GM21825 (cell line): ENCODE results near the gene MAP7.
"Not testable (repeated sequence)": the region's sequence is repeated elsewhere in the genome, so short reads cannot be mapped to it uniquely, and the experiment has no call there.

Source experiments
- ATAC-seq: cut with Tn5 transposase; IDR thresholded peaks from one replicate; pipeline ENCODE4 v1.9.1; 2021; ENCODE audit warnings: mild to moderate bottlenecking, moderate library complexity; ENCODE audit not compliant: unreplicated experiment

Gene MAP7

DNA sequence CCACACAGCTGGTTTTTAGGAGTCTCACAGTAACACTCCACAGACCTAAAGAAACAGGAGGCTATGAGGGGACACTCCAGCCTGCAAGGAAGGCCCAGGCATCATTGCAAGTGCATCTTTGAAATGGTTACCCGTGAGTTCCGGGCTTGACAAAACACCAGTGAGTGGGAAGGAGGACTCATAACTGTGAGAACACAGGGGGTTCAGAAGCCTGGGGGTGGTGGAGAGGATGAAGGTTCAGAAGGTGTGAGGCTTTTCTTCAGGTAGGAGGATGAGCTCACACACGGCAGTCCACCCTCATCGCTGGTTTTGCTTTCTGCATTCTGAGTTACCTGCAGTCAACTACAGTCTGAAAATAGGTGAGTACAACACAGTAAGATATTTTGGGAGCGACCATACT, 39.9 kb downstream of the MAP7 start:
- ATAC-seq, result no peak

- no peak for ATAC-seq
Measured at GRCh38 chr6:136508725-136509392, 41.4 kb downstream of the MAP7 start.

- ATAC-seq, result no peak
Measured at GRCh38 chr6:136506124-136506799, 44.0 kb downstream of the MAP7 start.

DNA sequence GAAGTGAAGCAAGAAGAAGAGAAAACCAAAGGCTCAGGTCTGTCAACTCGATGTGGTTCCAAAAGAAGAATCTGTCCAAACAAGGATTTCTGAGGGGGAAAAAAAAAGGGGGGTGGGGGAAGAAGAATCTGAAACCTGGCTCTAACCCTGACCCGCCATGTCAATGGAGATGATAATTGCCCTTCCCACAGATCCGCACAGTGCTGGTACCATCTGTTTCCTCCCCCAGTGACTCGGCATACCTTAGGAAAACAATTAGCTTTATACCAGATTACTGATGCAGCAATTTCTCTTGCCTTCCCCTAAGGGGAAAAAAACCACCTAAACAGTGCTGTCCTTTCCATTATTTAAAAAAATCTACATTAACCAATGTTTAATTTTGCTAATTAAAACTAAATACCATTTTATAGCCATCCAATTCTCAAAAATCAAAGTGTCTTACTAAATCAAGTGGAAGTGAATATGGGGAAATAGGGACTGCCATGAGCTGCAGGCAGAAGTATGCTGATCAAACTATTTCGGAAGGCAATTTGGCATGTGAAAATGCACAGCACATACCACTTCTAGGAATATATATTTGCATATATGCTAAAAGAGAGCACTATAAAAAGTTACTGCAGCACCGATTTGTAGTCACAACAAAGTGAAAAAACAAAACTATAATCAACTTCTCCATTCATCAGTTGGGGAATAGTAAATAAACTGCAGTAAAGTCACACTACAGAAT, 46.8 kb downstream of the MAP7 start:
- ATAC-seq, result no peak

GRCh38 chr6:136502786-136503185, 47.4 kb downstream of the MAP7 start:
- ATAC-seq, result no peak

DNA sequence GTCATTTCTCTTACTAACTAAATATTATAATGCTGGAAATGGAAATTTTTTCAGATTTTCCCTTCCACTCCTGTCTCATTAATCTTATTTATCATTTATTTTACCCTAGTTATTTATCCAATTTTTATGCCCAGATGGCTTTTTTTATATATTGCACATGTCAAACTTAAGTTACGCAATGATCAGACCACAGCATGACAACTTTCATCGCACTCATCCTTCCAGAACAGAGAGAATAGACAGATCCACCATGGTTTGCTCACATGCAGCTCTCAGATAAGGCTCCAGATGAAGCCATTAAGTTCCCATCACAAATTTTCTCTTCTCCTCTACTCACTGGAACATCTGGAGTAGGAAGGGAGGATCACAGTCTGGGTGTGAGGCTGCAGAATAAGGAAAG, 48.7 kb downstream of the MAP7 start:
- no peak for ATAC-seq

- ATAC-seq, result no peak
Measured at GRCh38 chr6:136501096-136501495, 49.1 kb downstream of the MAP7 start.

DNA sequence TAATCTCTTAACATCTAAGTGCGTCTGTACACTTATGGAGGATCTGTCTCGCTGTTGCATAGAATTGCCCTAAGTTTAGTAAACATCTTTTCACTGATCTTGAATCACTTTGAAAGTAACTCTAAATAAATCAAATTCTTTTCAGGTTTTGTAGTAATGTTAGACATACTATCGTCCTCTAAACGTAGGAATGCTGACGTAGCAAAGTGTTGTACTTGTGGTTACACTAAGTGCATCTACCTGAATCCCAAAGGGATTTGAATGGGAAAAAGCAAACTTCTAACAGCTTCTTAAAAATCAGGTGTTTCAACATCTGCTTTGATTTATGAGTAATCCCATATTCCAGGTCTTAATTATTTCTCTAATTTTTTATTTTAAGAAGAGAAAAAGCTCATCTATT, 49.8 kb downstream of the MAP7 start:
- ATAC-seq, result no peak

DNA sequence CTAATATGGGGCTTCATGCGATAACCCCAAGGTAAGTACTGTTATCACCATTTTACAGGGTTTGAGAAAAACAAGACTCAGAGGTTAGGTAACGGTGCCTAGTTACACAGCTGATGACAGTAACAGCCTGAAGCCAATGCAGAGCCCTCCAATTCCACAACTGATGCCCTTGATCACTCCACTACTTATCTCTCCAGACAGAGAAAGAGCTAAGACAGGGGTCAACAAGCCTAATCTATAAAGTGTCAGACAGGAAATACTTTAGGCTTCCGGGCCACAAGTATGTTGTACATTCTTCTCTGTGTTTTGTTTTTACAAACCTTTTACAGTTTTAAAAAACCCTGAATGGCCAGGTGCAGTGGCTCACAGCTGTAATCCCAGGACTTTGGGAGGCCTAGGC, 50.9 kb downstream of the MAP7 start:
- ATAC-seq, result no peak

DNA sequence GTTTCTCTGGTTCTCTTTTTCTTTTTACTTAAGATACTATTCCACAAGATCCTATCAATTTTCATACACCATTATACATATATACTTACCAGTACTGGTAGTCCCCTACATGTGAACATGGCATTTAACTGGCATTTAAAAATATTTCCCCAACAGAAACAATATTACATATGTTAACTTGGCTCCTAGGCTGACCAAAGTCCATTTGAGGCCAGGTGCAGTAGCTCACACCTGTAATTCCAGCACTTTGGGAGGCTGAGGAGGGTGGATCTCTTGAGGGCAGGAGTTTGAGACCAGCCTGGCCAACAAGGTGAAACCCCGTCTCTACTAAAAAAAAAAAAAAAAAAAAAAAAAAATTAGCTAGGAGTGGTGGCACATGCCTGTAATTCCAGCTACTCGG, 53.8 kb downstream of the MAP7 start:
- not testable (repeated sequence) for ATAC-seq

GRCh38 chr6:136494710-136495109, 55.5 kb downstream of the MAP7 start:
- no peak for ATAC-seq

GRCh38 chr6:136494059-136494458, 56.2 kb downstream of the MAP7 start:
- ATAC-seq, result no peak

DNA sequence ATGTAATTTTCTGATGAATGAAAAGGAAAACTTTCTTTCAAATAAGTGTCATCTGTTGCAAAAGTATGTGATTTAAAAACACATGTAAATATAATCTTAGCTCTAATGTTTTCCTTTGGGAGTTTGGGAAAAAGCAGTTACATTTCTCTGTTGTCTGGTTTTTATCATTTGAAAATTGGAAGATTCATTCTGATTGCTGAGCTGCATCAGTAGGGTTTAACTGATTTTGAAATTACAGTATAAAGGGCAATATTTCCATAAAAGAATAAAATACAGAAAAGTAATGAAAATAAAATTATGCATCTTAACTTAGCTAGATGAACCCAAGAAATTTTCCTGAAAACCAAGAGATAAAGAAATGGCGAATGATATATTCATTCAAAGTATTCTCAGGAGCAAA, 57.8 kb downstream of the MAP7 start:
- no peak for ATAC-seq

DNA sequence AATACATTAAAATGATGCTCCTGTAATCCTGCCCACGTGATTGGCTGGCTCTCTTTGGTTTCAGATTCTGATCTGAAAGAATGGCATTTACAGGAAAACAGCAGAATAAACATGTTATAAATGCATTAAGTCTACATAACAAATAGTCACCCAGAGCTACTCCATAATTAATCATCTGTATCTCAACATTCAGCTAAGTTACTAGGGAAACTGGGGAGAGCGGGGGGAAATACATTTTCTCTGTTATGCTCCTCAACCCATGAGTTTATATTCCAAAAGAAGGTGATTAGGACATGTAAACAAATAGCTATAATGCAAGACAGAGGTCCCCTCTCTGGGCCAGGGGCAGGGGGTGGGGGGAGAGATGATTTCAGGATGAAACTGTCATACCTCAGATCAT, 58.5 kb downstream of the MAP7 start:
- no peak for ATAC-seq

- no peak for ATAC-seq
Measured at GRCh38 chr6:136491251-136491650, 59.0 kb downstream of the MAP7 start.

DNA sequence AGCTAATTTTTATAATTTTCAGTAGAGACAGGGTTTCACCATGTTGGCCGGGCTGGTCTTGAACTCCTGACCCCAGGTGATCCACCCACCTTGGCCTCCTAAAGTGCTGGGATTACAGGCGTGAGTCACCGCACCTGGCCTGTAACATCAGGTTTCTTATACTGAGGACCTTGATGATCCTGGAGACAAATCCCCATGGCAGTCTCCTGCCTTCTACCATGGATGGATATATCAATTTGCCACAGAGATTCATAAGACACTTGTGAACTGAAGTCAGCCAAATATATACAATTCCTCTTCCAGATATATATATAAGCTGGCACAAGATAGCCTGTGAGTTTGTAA, 60.6 kb downstream of the MAP7 start:
- not testable (repeated sequence) for ATAC-seq

- no peak for ATAC-seq
Measured at GRCh38 chr6:136487759-136488425, 62.3 kb downstream of the MAP7 start.

DNA sequence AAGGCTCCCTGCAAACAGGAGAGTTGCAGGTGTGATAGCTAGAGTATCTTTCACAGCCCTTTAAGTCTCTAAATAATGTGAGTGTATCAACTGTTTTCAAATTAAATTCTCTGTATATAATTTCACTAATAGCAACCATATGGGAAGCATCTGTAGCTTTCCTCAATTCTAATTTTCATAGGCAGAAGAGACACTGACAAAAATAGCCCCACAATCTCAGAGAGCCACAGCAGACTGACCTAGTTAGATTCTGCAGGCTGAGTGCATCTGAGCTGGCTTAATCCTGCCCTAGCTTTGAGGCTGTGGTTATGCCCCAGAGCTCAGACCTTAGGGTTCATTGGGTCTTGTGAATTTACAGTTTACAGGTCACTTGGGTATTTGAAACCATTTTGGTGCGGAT, 63.9 kb downstream of the MAP7 start:
- no peak for ATAC-seq

- ATAC-seq, result no peak
Measured at GRCh38 chr6:136483906-136484305, 66.3 kb downstream of the MAP7 start.

GRCh38 chr6:136483005-136483404, 67.2 kb downstream of the MAP7 start:
- ATAC-seq, result not testable (repeated sequence)

DNA sequence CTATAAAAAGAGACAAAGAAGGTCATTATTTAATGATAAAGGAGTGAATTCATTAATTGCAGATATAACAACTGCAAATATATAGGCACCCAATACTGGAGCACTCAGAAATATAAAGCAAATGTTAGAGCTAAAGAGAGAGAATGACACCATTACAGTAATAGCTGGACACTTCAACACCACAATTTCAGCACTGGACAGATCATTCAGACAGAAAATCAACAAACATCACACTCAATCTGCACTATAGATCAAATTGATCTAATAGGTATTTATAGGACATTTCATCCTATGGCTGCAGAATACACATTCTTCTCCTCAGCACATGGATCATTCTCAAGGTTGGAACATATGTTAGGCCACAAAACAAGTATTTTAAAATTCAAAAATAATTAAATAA, 72.7 kb downstream of the MAP7 start:
- ATAC-seq, result no peak

DNA sequence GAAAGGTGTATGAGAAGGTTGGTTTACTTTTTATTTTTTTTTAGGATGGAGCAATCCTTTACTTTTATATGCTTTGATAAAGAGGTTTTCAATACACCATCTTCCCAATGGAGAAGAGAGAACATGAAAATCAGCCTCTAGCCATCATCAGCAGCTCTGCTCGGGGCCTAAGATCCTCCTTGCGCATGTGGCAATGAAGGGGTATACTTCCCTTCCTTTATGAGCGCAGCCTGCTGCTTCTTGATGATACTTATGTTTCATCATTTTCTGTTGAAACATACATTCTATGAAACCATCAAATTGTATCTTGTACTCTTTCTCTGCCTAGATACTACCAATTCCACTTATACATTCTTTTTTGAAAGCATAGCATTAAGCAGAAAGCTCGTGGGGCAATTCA, 74.5 kb downstream of the MAP7 start:
- no peak for ATAC-seq
